Liver (tissue), 9 donors: ENCODE results near the gene CDC14A. TPM values are rescaled to one million over a fixed set of nuclear protein-coding genes. Genes with fewer than 3 reads are reported as not detected.
"Not testable (repeated sequence)": the region's sequence is repeated elsewhere in the genome, so short reads cannot be mapped to it uniquely, and the experiment has no call there.

Experiments
- DNase-seq: peaks from one replicate; pipeline ENCODE4 v3.0.0-alpha.2; 2017; ENCODE audit warnings: low spot score
- H3K27ac ChIP-seq, 2 donors: one replicate each; pipeline ENCODE4 v1.7.0; 2013; ENCODE audit warnings: inconsistent platforms in 2 of 2, low read length in 2 of 2, control low read depth in 1 of 2, low read depth in 1 of 2, mild to moderate bottlenecking in 1 of 2
- H3K27me3 ChIP-seq, 4 donors: one replicate each; pipeline versions ENCODE4 v1.6.1 to v1.7.0; 2013; ENCODE audit warnings: low read length in 3 of 4, inconsistent platforms in 1 of 4, mild to moderate bottlenecking in 1 of 4, moderate library complexity in 1 of 4; ENCODE audit not compliant: control insufficient read depth in 4 of 4, insufficient read depth in 4 of 4
- H3K36me3 ChIP-seq, 4 donors: one replicate each; pipeline versions ENCODE4 v1.6.1 to v1.7.0; 2013; ENCODE audit warnings: low read length in 3 of 4, mild to moderate bottlenecking in 3 of 4, low read depth in 1 of 4, moderate library complexity in 1 of 4; ENCODE audit not compliant: control insufficient read depth in 4 of 4, insufficient read depth in 3 of 4
- H3K4me1 ChIP-seq, 4 donors: one replicate each; pipeline versions ENCODE4 v1.6.1 to v1.7.0; 2013; ENCODE audit warnings: low read length in 3 of 4, mild to moderate bottlenecking in 3 of 4, moderate library complexity in 1 of 4; ENCODE audit not compliant: control insufficient read depth in 4 of 4, insufficient read depth in 4 of 4
- H3K4me3 ChIP-seq, 3 donors: one replicate each; pipeline versions ENCODE4 v1.6.1 to v1.7.0; 2013; ENCODE audit warnings: low read length in 3 of 3, control low read depth in 1 of 3, low read depth in 1 of 3, mild to moderate bottlenecking in 1 of 3
- H3K9ac ChIP-seq, 2 donors: one replicate each; pipeline ENCODE4 v1.7.0; 2013; ENCODE audit warnings: low read length in 2 of 2, mild to moderate bottlenecking in 2 of 2, moderate library complexity in 2 of 2, control low read depth in 1 of 2, low read depth in 1 of 2
- H3K9me3 ChIP-seq, 4 donors: one replicate each; pipeline versions ENCODE4 v1.6.1 to v1.7.0; 2013; ENCODE audit warnings: low read length in 3 of 4; ENCODE audit not compliant: control insufficient read depth in 4 of 4
- EGR1 ChIP-seq, 2 donors: IDR thresholded peaks; 2 replicates each; pipeline ENCODE4 v1.6.1; 2016 to 2018; ENCODE audit warnings: antibody characterized with exemption in 2 of 2, low read depth in 2 of 2
- FOXA1 ChIP-seq: IDR thresholded peaks from 2 replicates; pipeline ENCODE4 v1.6.1; 2016; ENCODE audit warnings: antibody characterized with exemption
- JUND ChIP-seq, 2 donors: IDR thresholded peaks; 2 replicates each; pipeline ENCODE4 v1.6.1; 2016; ENCODE audit warnings: antibody characterized with exemption in 2 of 2
- MAX ChIP-seq: IDR thresholded peaks from 2 replicates; pipeline ENCODE4 v1.6.1; 2016; ENCODE audit warnings: antibody characterized with exemption
- RXRA ChIP-seq, 2 donors: IDR thresholded peaks; 2 replicates each; pipeline ENCODE4 v1.6.1; 2017 to 2018; ENCODE audit warnings: antibody characterized with exemption in 2 of 2, mild to moderate bottlenecking in 1 of 2
- ZBTB33 ChIP-seq: IDR thresholded peaks from 2 replicates; pipeline ENCODE4 v1.6.1; 2016; ENCODE audit warnings: antibody characterized with exemption
- WGBS: extraction: QIAGEN DNeasy Blood & Tissue Kit; methylation state at CpG from one replicate; pipeline ENCODE4 v1.1.7; 2013; 5-methylcytosine and 5-hydroxymethylcytosine counted together
- polyA plus RNA-seq, 2 donors: library from polyadenylated mRNA; stranded (reverse) in 1 of 2; unstranded in 1 of 2; fragments of 200-250 nt in 1 of 2; fragments of >200 nt in 1 of 2; fragmentation: Nextera tagmentation in 1 of 2; extraction: Ambion mirVana in 1 of 2; gene quantifications; one replicate each; pipeline versions ENCODE4 v1.2.1 to v1.2.3, GENCODE V29; 2013 to 2015
- total RNA-seq, 2 donors: library from RNA; depleted of rRNA; stranded (reverse); fragments of >200 nt; gene quantifications; one replicate each; pipeline ENCODE4 v1.2.3, GENCODE V29; 2014
- TF ChIP-seq, protein P1 (sequence below): fragments of 150-350 bp; IDR thresholded peaks from 2 replicates; pipeline ENCODE4 v1.5.1; 2017; ENCODE audit warnings: improper control_type of control experiment, low read depth, low read length; ENCODE audit not compliant: missing input control
- TF ChIP-seq, protein P2 (sequence below): IDR thresholded peaks from 2 replicates; pipeline ENCODE4 v1.6.1; 2016; ENCODE audit warnings: antibody characterized with exemption, mild to moderate bottlenecking
- donor health status: healthy.
- donor health status: healthy.
- donor health status: healthy.
- donor health status: healthy.
- donor health status: healthy.

The CDC14A gene
- total and polyA plus RNA-seq, 4 donors = 0.39 to 4.1 (median 2.6) TPM

- H3K27ac ChIP-seq = no peak overlapping the region
- WGBS = 70% methylated on average over 2 of the region's 2 CpGs
- H3K4me3 ChIP-seq = no peak overlapping the region
- peak; percentile 49 for TF ChIP-seq MAX
- TF ChIP-seq FOXA1 = no peak
- H3K36me3 ChIP-seq = no peaks in the 10 kb centered on the region
- H3K9ac ChIP-seq = no peak overlapping the region
- H3K27me3 ChIP-seq = no peaks in the 10 kb centered on the region
- no peaks in the 10 kb centered on the region for H3K4me1 ChIP-seq
- DNase-seq = no peak
- H3K9me3 ChIP-seq = no peaks in the 10 kb centered on the region
These were observed 48.1 kb downstream of the CDC14A start for GRCh38 chr1:100400404-100400803.

GRCh38 chr1:100404821-100405220 lies 52.5 kb downstream of the CDC14A start:
- Histone ChIP-seq H3K9me3 (no peaks in the 10 kb centered on the region), H3K9ac (no peak overlapping the region), H3K36me3 (no peaks in the 10 kb centered on the region), H3K4me1 (no peaks in the 10 kb centered on the region), H3K27ac (no peak overlapping the region), H3K4me3 (no peak overlapping the region), H3K27me3 (no peaks in the 10 kb centered on the region)
- DNase-seq = no peak
- WGBS = 96% methylated on average over 2 of the region's 2 CpGs
- TF ChIP-seq RXRA (IDR thresholded peaks at IDR 0.05) = no peak
- TF ChIP-seq FOXA1 = no peak
- TF ChIP-seq EGR1 (IDR thresholded peaks at IDR 0.05; ENCODE audit: low read depth in 2 of 2) = no peak
- TF ChIP-seq JUND (IDR thresholded peaks at IDR 0.05) = no peak
- TF ChIP-seq, protein P1, sequence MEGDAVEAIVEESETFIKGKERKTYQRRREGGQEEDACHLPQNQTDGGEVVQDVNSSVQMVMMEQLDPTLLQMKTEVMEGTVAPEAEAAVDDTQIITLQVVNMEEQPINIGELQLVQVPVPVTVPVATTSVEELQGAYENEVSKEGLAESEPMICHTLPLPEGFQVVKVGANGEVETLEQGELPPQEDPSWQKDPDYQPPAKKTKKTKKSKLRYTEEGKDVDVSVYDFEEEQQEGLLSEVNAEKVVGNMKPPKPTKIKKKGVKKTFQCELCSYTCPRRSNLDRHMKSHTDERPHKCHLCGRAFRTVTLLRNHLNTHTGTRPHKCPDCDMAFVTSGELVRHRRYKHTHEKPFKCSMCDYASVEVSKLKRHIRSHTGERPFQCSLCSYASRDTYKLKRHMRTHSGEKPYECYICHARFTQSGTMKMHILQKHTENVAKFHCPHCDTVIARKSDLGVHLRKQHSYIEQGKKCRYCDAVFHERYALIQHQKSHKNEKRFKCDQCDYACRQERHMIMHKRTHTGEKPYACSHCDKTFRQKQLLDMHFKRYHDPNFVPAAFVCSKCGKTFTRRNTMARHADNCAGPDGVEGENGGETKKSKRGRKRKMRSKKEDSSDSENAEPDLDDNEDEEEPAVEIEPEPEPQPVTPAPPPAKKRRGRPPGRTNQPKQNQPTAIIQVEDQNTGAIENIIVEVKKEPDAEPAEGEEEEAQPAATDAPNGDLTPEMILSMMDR = no peak

DNA sequence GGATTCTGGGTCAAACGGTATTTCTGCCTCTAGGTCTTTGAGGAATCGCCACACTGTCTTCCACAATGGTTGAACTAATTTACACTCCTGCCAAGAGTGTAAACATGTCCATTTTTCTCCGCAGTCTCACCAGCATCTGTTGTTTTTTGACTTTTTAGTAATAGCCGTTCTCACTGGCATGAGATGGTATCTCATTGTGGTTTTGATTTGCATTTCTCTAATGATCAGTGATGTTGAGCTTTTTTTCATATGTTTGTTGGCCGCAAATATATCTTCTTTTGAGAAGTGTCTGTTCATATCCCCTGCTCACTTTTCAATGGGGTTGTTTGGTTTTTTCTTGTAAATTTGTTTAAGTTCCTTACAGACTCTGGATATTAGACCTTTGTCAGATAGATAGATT lies 53.6 kb downstream of the CDC14A start:
- H3K27ac ChIP-seq, H3K36me3 ChIP-seq, H3K27me3 ChIP-seq, H3K4me3 ChIP-seq, DNase-seq, H3K4me1 ChIP-seq, H3K9ac ChIP-seq, H3K9me3 ChIP-seq: not testable (repeated sequence)
- WGBS = 97% methylated on average over 5 of the region's 5 CpGs

- not testable (repeated sequence) for H3K27me3 ChIP-seq, H3K4me3 ChIP-seq, H3K36me3 ChIP-seq, DNase-seq, H3K27ac ChIP-seq, H3K4me1 ChIP-seq, H3K9ac ChIP-seq, H3K9me3 ChIP-seq
- 97% methylated on average over 3 of the region's 3 CpGs for WGBS
These were observed 55.1 kb downstream of the CDC14A start for GRCh38 chr1:100407390-100407789.

- no peak for DNase-seq
- Histone ChIP-seq H3K9ac (no peak overlapping the region), H3K9me3 (no peaks in the 10 kb centered on the region), H3K4me1 (no peaks in the 10 kb centered on the region), H3K4me3 (no peak overlapping the region), H3K27me3 (no peaks in the 10 kb centered on the region), H3K36me3 (no peaks in the 10 kb centered on the region), H3K27ac (no peak overlapping the region)
- WGBS = 97% methylated on average over 4 of the region's 4 CpGs
- TF ChIP-seq JUND (IDR thresholded peaks at IDR 0.05) (no peak), ZBTB33 (no peak), FOXA1 (no peak)
- TF ChIP-seq, protein P2, sequence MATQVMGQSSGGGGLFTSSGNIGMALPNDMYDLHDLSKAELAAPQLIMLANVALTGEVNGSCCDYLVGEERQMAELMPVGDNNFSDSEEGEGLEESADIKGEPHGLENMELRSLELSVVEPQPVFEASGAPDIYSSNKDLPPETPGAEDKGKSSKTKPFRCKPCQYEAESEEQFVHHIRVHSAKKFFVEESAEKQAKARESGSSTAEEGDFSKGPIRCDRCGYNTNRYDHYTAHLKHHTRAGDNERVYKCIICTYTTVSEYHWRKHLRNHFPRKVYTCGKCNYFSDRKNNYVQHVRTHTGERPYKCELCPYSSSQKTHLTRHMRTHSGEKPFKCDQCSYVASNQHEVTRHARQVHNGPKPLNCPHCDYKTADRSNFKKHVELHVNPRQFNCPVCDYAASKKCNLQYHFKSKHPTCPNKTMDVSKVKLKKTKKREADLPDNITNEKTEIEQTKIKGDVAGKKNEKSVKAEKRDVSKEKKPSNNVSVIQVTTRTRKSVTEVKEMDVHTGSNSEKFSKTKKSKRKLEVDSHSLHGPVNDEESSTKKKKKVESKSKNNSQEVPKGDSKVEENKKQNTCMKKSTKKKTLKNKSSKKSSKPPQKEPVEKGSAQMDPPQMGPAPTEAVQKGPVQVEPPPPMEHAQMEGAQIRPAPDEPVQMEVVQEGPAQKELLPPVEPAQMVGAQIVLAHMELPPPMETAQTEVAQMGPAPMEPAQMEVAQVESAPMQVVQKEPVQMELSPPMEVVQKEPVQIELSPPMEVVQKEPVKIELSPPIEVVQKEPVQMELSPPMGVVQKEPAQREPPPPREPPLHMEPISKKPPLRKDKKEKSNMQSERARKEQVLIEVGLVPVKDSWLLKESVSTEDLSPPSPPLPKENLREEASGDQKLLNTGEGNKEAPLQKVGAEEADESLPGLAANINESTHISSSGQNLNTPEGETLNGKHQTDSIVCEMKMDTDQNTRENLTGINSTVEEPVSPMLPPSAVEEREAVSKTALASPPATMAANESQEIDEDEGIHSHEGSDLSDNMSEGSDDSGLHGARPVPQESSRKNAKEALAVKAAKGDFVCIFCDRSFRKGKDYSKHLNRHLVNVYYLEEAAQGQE = no peak
- TF ChIP-seq, protein P1 = no peak
These were observed 58.7 kb downstream of the CDC14A start for GRCh38 chr1:100411019-100411418.
